Activated naive CD4-positive, alpha-beta T cell treated with anti-CD3 and anti-CD28 coated beads, Interleukin-2, amount 10 ng/mL, durations not matched to agents 7 days and 5 days (primary cell): ENCODE data around the gene SRGAP2C.
"Not testable (repeated sequence)": the region's sequence is repeated elsewhere in the genome, so short reads cannot be mapped to it uniquely, and the experiment has no call there.

Experiments
- CTCF ChIA-PET: fragments of 350-600 bp; sonication (Branson Sonifier 250); formaldehyde crosslinking; loops from one replicate; lab custom pipeline; 2021; ENCODE audit warnings: antibody characterized with exemption; lab: Charles Lee
- DNase-seq: peaks from one replicate; pipeline ENCODE4 v3.0.0-alpha.2; 2020
- H3K27ac Mint-ChIP-seq: one replicate; pipeline ENCODE4 v1.8.0; 2021; ENCODE audit warnings: mild to moderate bottlenecking, moderate library complexity, mixed read lengths
- H3K27me3 Mint-ChIP-seq: one replicate; pipeline ENCODE4 v1.8.0; 2021; ENCODE audit warnings: mild to moderate bottlenecking, mixed read lengths
- H3K36me3 Mint-ChIP-seq: one replicate; pipeline ENCODE4 v1.8.0; 2021; ENCODE audit warnings: mixed read lengths
- H3K4me1 Mint-ChIP-seq: one replicate; pipeline ENCODE4 v1.8.0; 2021; ENCODE audit warnings: mixed read lengths
- H3K4me3 Mint-ChIP-seq: one replicate; pipeline ENCODE4 v1.8.0; 2021; ENCODE audit warnings: mild to moderate bottlenecking, moderate library complexity, mixed read lengths
- H3K9me3 Mint-ChIP-seq: one replicate; pipeline ENCODE4 v1.8.0; 2021; ENCODE audit warnings: mixed read lengths

The SRGAP2C gene

GRCh38 chr1:121271143-121271715, 86.5 kb downstream of the SRGAP2C start:
- H3K4me1 Mint-ChIP-seq, DNase-seq, H3K36me3 Mint-ChIP-seq, CTCF ChIA-PET, H3K27ac Mint-ChIP-seq, H3K9me3 Mint-ChIP-seq, H3K27me3 Mint-ChIP-seq, H3K4me3 Mint-ChIP-seq: not testable (repeated sequence)

GRCh38 chr1:121275435-121275834, 90.7 kb downstream of the SRGAP2C start:
- H3K27me3 Mint-ChIP-seq, H3K9me3 Mint-ChIP-seq, CTCF ChIA-PET, DNase-seq, H3K4me3 Mint-ChIP-seq, H3K27ac Mint-ChIP-seq, H3K36me3 Mint-ChIP-seq, H3K4me1 Mint-ChIP-seq: not testable (repeated sequence)

DNA sequence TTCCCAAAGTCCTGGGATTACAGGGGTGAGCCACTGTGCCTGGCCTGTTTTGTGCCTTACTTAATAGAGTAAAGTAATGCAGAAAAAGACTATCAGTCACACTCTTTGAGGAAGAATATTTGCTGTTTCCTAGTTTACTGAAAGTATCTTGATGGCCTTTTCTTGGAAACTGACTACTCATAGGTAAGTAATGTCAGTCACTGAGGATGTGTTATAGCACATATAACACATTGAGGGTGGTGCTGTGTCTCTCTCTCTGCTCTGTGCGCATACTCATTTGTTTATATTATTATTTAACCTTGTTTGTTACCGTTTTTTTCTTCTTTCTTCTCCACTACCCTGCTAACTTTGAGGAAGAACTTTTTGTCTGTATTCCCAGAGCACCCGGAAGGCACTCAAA, 93.4 kb downstream of the SRGAP2C start:
- H3K4me1 Mint-ChIP-seq, CTCF ChIA-PET, H3K27me3 Mint-ChIP-seq, H3K27ac Mint-ChIP-seq, H3K36me3 Mint-ChIP-seq, H3K4me3 Mint-ChIP-seq, H3K9me3 Mint-ChIP-seq, DNase-seq: not testable (repeated sequence)

DNA sequence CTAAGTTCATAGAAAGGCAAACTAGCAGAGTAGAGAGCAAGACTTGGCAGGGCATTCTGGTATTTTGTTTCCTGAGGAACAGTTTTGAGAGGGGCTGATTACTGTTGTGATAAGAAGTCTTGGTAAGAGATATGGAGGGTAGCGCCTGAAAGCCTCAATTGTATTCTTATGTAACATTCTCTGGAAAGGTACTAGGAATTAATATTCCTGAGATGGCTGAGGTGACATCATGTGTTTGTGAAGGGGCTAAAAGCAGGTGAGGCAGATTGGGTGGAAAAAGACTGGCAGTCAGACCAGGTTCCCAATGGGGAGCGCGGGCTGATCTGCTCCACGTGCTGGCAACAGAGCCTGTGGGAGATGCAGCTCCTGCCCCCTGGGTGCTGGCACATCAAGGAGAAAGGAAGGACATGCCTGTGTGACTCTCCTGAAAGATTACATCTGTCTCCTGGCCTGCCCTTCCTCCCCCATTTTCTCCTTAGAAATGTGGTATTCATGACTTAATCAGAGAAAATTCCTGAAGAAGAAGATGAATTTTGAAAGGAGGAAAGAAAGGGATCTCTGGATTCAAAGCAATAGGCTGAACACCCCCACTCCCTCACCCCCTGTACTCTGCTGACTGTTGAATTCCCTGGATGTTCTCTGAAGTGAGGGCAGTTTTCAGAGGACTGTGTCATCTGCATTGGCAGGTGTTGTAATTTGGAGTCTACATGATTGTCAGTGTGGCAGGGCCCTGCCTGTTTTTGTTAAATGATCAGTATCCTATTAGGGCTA, 94.2 kb downstream of the SRGAP2C start:
- H3K4me3 Mint-ChIP-seq, H3K36me3 Mint-ChIP-seq, CTCF ChIA-PET, H3K27ac Mint-ChIP-seq, H3K27me3 Mint-ChIP-seq, H3K9me3 Mint-ChIP-seq, DNase-seq, H3K4me1 Mint-ChIP-seq: not testable (repeated sequence)

GRCh38 chr1:121279548-121279898, 94.7 kb downstream of the SRGAP2C start:
- CTCF ChIA-PET, H3K9me3 Mint-ChIP-seq, H3K4me3 Mint-ChIP-seq, H3K36me3 Mint-ChIP-seq, H3K27me3 Mint-ChIP-seq, H3K27ac Mint-ChIP-seq, H3K4me1 Mint-ChIP-seq, DNase-seq: not testable (repeated sequence)

DNA sequence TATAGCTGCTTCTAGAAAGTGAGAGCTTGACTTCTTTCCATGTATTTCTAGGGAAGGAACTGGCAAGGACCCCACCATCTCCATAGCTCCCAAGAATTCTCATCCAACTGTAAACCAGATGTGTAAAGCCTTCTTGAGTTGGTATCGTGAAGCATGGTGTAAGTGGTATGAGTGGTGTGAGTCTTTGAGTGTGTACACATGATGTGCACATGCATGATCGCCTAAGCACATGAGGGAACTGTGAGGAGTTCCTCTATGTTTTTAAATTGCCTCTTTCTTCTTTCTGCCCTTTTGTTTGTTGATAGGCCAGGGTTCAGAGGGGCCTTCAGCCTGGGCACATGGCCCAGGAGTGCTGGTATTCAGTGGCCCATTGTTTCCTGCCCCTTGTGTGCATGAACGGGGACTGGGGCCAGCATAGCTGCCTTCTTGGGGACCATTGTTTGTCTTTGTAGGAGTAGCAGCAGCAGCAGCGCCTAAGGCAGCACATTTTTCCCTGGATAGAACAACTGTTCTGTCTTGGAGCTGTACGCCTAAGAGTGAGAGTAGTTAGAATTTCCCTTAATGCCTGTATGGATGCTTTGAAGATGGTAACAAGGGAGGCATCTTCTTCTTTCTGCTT, 96.0 kb downstream of the SRGAP2C start:
- H3K4me3 Mint-ChIP-seq, DNase-seq, H3K4me1 Mint-ChIP-seq, H3K36me3 Mint-ChIP-seq, H3K27ac Mint-ChIP-seq, H3K9me3 Mint-ChIP-seq, H3K27me3 Mint-ChIP-seq, CTCF ChIA-PET: not testable (repeated sequence)

- DNase-seq, H3K4me3 Mint-ChIP-seq, H3K27ac Mint-ChIP-seq, H3K27me3 Mint-ChIP-seq, CTCF ChIA-PET, H3K4me1 Mint-ChIP-seq, H3K36me3 Mint-ChIP-seq, H3K9me3 Mint-ChIP-seq: not testable (repeated sequence)
These were observed 96.7 kb downstream of the SRGAP2C start for GRCh38 chr1:121281480-121281879.

- H3K4me3 Mint-ChIP-seq, H3K4me1 Mint-ChIP-seq, CTCF ChIA-PET: not testable (repeated sequence)
These were observed 98.9 kb downstream of the SRGAP2C start for GRCh38 chr1:121283587-121284180.

GRCh38 chr1:121292590-121292989, 107.8 kb downstream of the SRGAP2C start:
- H3K9me3 Mint-ChIP-seq, CTCF ChIA-PET, H3K4me3 Mint-ChIP-seq, H3K4me1 Mint-ChIP-seq, H3K27me3 Mint-ChIP-seq, H3K27ac Mint-ChIP-seq, H3K36me3 Mint-ChIP-seq, DNase-seq: not testable (repeated sequence)

More at GRCh38 chr1:121283587-121284180, 98.9 kb downstream of the SRGAP2C start:
- not testable (repeated sequence) for H3K36me3 Mint-ChIP-seq, H3K9me3 Mint-ChIP-seq, DNase-seq, H3K27ac Mint-ChIP-seq, H3K27me3 Mint-ChIP-seq

DNA sequence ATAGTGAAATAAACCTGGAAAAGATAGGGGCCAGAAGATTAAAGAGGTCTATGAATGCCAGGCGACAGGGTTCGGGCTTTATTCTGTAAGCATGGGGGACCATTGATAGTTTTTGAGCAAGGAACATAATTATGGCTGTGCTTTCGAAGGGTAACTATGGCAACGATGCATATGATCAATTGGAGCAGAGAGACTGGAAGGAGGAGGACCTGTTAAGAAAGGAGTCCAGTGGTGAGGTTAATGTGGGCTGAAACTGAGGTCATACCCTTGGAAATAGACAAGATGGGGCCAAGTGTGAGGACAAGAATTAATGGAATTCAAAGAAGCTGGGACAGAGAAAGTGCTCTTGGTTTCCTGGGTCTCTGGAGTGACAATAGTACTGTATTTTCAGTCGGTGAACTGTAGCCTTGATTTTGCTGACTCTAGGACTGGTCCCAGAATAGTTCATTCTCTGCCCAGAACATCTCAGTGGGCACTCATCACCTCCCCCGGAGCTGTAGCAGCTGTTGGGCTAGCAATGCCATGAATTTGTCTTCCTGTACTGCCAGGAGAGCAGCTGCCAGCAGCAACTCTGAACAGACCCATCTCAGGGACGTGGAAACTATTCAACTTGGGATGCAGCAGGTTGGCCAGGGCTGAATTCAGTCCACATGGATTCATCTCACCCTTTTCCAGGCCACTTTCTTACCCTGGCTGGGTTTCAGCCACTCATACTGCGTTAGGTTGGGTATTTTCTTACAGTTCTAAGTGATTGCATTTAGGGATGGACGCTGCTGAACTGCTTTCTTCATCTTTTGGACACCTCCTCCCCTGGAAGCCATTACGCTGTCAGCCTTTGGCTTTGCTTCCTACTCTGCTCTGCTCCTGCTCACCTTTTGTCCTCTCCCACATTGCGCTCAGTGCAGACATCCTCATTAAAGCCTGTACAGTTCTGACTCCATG, 108.8 kb downstream of the SRGAP2C start:
- H3K9me3 Mint-ChIP-seq, H3K27ac Mint-ChIP-seq, H3K4me1 Mint-ChIP-seq, H3K27me3 Mint-ChIP-seq, CTCF ChIA-PET, H3K36me3 Mint-ChIP-seq, DNase-seq, H3K4me3 Mint-ChIP-seq: not testable (repeated sequence)

GRCh38 chr1:121294205-121294570, 109.4 kb downstream of the SRGAP2C start:
- H3K27ac Mint-ChIP-seq, H3K4me1 Mint-ChIP-seq: not testable (repeated sequence)

GRCh38 chr1:121296563-121296962, 111.8 kb downstream of the SRGAP2C start:
- H3K36me3 Mint-ChIP-seq, H3K4me1 Mint-ChIP-seq, H3K27me3 Mint-ChIP-seq, CTCF ChIA-PET, H3K27ac Mint-ChIP-seq, DNase-seq, H3K9me3 Mint-ChIP-seq, H3K4me3 Mint-ChIP-seq: not testable (repeated sequence)

More at GRCh38 chr1:121294205-121294570, 109.4 kb downstream of the SRGAP2C start:
- H3K4me3 Mint-ChIP-seq, H3K27me3 Mint-ChIP-seq, DNase-seq, H3K36me3 Mint-ChIP-seq, CTCF ChIA-PET, H3K9me3 Mint-ChIP-seq: not testable (repeated sequence)

DNA sequence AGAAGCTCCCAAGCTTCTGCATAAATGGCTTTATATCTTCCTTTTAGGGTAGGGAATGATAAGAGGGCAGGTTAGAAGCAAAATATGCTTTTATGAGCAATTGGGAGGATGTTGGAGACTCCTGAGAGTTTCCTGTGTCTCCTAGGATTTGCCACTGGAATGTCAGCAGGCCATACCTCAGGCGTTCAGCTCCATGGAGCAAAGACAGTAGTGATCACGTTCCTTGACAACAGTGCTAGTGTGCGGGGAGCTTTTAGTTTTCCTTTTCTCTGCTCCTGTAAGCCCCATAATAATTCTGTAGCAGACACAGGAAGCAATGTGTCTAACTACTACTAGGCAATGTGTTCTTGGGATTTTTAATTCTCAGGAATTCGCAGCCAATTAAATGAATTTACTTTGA, 113.8 kb downstream of the SRGAP2C start:
- CTCF ChIA-PET, H3K27me3 Mint-ChIP-seq, H3K9me3 Mint-ChIP-seq, H3K4me1 Mint-ChIP-seq, DNase-seq, H3K36me3 Mint-ChIP-seq, H3K27ac Mint-ChIP-seq, H3K4me3 Mint-ChIP-seq: not testable (repeated sequence)

DNA sequence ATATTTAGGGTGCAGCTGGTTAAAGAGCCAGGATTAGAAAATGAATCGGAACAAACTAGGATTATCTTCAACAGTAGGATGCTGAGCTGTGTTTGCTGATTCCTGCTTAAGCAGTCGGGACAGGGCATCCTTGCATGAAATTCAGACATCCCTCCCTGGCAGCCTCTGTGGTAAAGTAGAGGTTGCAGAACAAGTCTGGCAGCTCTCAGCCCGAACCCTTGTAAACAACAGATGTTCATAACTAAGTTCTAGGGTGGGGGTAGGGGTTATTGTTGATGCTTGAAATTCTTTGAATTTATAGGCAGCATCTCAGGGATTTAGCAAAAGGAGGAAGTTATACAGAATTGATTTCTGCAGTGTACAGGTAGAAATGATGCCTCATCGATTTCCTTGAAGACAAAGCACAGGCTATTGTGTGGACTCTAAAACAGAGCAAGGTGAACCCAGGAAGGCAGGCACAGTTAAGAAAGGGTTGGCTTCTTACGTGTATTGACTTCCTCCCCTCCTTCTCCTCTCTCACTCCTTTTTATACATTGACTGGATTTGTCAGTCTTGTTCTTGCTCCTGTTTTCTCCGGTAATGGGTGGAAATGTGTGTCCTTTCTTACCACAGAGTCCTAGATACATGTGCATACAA, 114.9 kb downstream of the SRGAP2C start:
- H3K4me1 Mint-ChIP-seq, DNase-seq, CTCF ChIA-PET, H3K27ac Mint-ChIP-seq, H3K27me3 Mint-ChIP-seq, H3K4me3 Mint-ChIP-seq, H3K9me3 Mint-ChIP-seq, H3K36me3 Mint-ChIP-seq: not testable (repeated sequence)
